ENCODE measurements around the gene FAM229A. TPM values are rescaled to one million over a fixed set of nuclear protein-coding genes. Genes with fewer than 3 reads are reported as not detected.

Gene FAM229A
- total RNA-seq, 2 experiments from 2014 or later, result 3.1 to 3.3 TPM

DNA sequence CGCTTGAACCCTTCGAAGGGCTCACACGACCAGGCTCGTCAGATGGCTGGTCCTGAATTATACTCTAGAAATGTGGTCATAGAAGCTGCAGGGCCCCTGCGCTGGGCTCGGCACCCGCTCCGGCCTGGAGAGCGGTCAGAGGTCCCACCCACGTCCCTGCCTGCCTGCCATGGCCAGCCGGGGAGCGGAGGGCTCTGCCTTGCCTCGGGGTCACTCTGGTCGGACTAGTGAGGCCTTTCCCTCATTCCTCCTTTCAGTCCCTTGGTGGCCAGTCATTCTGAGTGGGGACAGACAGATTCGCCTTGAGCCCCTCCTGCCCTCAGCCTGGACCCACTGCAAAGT, 25.7 kb downstream of the FAM229A start:
- peaks cover 17% of the 10 kb centered on the region for H3K36me3 Mint-ChIP-seq (ENCODE audit: low read depth)

DNA sequence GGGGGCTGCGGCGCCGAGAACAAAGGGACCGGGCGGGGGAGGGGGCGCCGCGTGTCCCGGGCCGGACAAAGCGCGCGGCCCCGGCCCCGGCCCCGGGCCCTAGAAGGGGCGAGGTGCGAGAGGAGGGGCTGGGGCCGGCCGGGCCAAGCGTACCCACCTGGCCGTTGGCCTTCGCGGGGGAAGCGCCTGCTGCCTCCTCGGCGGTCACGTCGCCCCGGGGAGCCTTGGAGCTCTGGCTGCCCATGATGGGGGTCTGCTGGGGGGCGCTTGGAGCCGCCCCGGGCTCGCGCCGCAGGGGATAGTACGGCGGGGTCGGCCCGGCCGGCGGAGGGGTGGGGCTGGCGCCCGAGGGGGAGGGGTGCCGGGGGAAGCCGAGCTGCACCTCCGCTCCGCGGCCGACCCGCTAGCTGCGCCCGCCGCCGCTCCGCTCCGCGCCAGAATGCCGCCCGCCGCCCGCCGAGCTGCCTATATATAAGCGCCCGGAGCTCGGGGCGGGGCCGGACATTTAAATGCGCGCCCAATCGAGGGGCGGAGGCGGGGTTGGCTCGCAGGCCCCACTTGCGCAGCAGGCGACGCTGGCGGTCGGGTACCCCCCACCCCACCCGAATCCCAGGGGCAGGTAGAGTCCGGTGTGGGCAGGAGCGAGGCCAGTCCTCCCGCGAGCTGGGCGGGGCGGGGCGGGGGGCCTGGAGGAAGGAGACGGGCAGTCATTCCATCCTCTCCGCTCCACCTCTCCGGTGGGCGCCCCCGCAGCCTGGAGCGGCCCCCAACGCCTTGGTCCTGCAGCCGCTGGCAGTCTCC, 26.3 kb downstream of the FAM229A start, which contains the start of gene MARCKSL1:
MARCKSL1 (minus strand) TSS at position 444 of the 801 bp plus-strand sequence; CDS start at position 244, 200 bp downstream.
- CTCF ChIA-PET, result interaction anchor here (0.6 to 2.4 kb wide), 10 partner anchors 10 to 1346 kb away, joined by 3 to 8 read pairs (median 4); no protein-coding TSS in a partner anchor
- H3K4me3 Mint-ChIP-seq, result peak within 1 kb of the TSS; percentile 77
- ATAC-seq (peak; percentile 50), DNase-seq (peak; percentile 88)
- H3K27me3 Mint-ChIP-seq, result no peaks in the 10 kb centered on the region
- intact Hi-C loops (cut with DNase I, micrococcal nuclease), result loop anchor here (1.0 to 5.0 kb wide), 8 partner anchors 15 to 481 kb away; partner anchors contain the start of genes BSDC1 (in 1 of the 2), EIF3I (in 1 of the 2), HDAC1 (in 1 of the 2) and LCK (in 1 of the 2)
- peaks cover 52% of the 10 kb centered on the region for H3K4me1 Mint-ChIP-seq
- H3K27ac Mint-ChIP-seq, result peak within 1 kb of the TSS; percentile 76
- POLR2A ChIA-PET, result interaction anchor here (0.6 to 1.9 kb wide), 18 partner anchors 9 to 529 kb away, joined by 3 to 15 read pairs (median 4); partner anchors contain the start of genes BSDC1, CCDC28B, HDAC1 and IQCC
- H3K36me3 Mint-ChIP-seq (ENCODE audit: low read depth), result peaks cover 22% of the 10 kb centered on the region
- H3K9me3 Mint-ChIP-seq (ENCODE audit: low read depth), result no peaks in the 10 kb centered on the region

More for the DNA sequence above, 25.7 kb downstream of the FAM229A start:
- H3K9me3 Mint-ChIP-seq (ENCODE audit: low read depth), result no peaks in the 10 kb centered on the region
- H3K4me3 Mint-ChIP-seq, result no peak overlapping the region
- no peak for DNase-seq
- ATAC-seq, result no peak
- no peaks in the 10 kb centered on the region for H3K27me3 Mint-ChIP-seq
- no peak overlapping the region for H3K27ac Mint-ChIP-seq
- H3K4me1 Mint-ChIP-seq, result peaks cover 52% of the 10 kb centered on the region
- CTCF ChIA-PET, result interaction anchor here (0.6 to 2.4 kb wide), 8 partner anchors 14 to 258 kb away, joined by 3 to 8 read pairs (median 6); no protein-coding TSS in a partner anchor
- intact Hi-C loops (cut with DNase I, micrococcal nuclease), result loop anchor here in 1 of 2 experiments (1.0 to 5.0 kb wide), 6 partner anchors 15 to 481 kb away; partner anchors contain the start of genes BSDC1, EIF3I, LCK and S100PBP
- POLR2A ChIA-PET, result interaction anchor here (0.9 to 1.9 kb wide), 16 partner anchors 8 to 264 kb away, joined by 3 to 15 read pairs (median 4); partner anchors contain the start of genes BSDC1, CCDC28B, HDAC1 and IQCC

DNA sequence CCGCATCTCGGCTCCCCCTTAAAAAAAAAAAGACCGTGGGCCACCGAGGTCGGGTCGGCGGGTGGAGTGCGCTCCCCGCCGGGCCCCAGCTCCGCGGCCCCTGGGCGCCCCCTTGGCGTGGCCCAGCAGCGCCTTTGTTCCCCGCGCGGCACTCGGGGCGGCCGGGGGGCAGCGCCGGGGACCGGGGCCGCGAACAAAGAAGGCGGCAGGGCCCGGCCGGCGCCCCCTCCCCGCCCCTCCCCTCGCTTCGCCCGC, 26.8 kb downstream of the FAM229A start:
- ChIA-PET POLR2A (interaction anchor here (0.6 to 1.9 kb wide), 18 partner anchors 9 to 528 kb away, joined by 3 to 15 read pairs (median 4); partner anchors contain the start of genes BSDC1, CCDC28B, HDAC1 and IQCC), CTCF (interaction anchor here (0.6 to 2.4 kb wide), 8 partner anchors 10 to 155 kb away, joined by 3 to 8 read pairs (median 6); no protein-coding TSS in a partner anchor)
- H3K4me3 Mint-ChIP-seq, result peak overlapping the region; percentile 77
- no peaks in the 10 kb centered on the region for H3K27me3 Mint-ChIP-seq
- H3K36me3 Mint-ChIP-seq (ENCODE audit: low read depth), result peaks cover 25% of the 10 kb centered on the region
- H3K9me3 Mint-ChIP-seq (ENCODE audit: low read depth), result no peaks in the 10 kb centered on the region
- peaks cover 52% of the 10 kb centered on the region for H3K4me1 Mint-ChIP-seq
- no peak for DNase-seq
- no peak overlapping the region for H3K27ac Mint-ChIP-seq
- peak; percentile 7 for ATAC-seq
- intact Hi-C loops (cut with DNase I, micrococcal nuclease), result loop anchor here (1.0 to 5.0 kb wide), 4 partner anchors 16 to 113 kb away; partner anchors contain the start of genes EIF3I (in 1 of the 2), HDAC1 (in 1 of the 2) and TMEM234 (in 1 of the 2)

DNA sequence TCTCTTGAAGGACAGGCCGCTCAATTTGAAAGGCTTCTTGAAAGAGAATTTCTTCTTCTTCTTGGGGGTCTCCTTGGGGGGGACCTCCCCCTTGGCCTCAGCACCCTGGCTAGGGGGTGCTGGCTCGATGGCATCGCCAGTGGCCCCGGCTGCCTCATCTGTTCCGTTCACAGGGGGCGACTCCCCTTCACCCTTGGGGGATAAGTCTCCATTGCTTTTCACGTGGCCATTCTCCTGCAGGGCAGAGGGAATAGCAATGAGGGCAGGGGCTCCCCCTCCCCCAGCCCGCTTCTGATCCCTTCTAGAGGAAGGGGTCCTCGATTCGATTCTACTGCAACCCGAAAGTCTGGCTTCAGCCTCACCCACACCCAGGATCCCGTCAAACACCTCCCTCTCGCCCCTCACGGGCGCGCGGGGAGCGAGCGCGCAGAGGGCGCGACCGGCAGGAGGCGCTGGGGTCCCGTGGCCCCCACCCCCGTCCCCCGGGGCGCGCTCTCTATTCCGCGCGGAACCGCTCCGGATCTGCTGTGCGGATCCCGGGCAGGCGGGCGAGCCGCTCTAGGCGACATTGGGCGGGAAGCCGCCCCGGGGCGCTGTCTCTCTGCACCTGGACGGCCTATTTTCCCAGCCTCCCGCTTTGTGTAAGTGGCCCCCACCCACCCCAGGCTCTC, 27.3 kb downstream of the FAM229A start:
- POLR2A ChIA-PET, result interaction anchor here (0.6 to 1.5 kb wide), 6 partner anchors 35 to 134 kb away, joined by 3 to 15 read pairs (median 6); partner anchors contain the start of genes BSDC1, CCDC28B and HDAC1
- Mint-ChIP-seq H3K4me3 (peak overlapping the region; percentile 77), H3K27me3 (no peaks in the 10 kb centered on the region), H3K9me3 (ENCODE audit: low read depth) (no peaks in the 10 kb centered on the region), H3K36me3 (ENCODE audit: low read depth) (peaks cover 25% of the 10 kb centered on the region), H3K4me1 (peaks cover 52% of the 10 kb centered on the region), H3K27ac (peak overlapping the region; percentile 76)
- intact Hi-C loops (cut with DNase I, micrococcal nuclease), result loop anchor here (1.0 to 5.0 kb wide), 5 partner anchors 16 to 113 kb away; partner anchors contain the start of genes HDAC1 (in 2 of the 2), EIF3I (in 1 of the 2) and TMEM234 (in 1 of the 2)
- peak; percentile 34 for ATAC-seq
- peak; percentile 76 for DNase-seq
- CTCF ChIA-PET, result interaction anchor here (0.7 to 1.7 kb wide), 3 partner anchors 77 to 118 kb away, joined by 3 to 7 read pairs (median 4); no protein-coding TSS in a partner anchor

DNA sequence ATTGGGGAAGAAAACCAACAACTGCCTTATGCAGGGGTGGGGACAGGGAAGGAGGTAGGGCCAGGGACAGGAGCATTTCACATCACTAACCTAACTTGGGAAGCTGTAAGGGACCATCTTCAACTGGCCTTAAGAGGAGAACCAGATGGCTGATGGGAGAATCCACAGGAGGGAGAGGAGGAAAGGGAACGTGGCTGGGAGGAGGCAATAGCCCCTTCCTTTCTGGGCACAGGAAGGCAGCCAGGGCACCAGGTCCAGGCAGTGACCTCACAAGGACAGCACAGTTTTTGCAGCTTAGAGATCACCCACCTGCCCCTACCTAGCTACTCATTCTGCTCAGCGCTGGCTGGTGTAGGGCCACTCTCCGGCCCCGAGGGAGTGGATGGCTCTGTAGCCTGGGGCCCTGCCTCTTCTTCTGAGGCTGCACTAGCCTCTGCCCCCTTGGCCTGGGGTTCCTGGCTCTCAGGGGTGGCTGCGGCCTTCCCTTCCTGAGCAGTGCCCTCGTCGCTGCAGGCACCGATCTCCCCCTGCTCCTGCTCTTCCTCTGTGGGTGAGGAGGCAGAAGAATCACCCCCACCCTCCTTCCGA, 27.9 kb downstream of the FAM229A start:
- Mint-ChIP-seq H3K4me1 (peaks cover 49% of the 10 kb centered on the region), H3K27ac (peak overlapping the region; percentile 24)
- no peak for ATAC-seq

DNA sequence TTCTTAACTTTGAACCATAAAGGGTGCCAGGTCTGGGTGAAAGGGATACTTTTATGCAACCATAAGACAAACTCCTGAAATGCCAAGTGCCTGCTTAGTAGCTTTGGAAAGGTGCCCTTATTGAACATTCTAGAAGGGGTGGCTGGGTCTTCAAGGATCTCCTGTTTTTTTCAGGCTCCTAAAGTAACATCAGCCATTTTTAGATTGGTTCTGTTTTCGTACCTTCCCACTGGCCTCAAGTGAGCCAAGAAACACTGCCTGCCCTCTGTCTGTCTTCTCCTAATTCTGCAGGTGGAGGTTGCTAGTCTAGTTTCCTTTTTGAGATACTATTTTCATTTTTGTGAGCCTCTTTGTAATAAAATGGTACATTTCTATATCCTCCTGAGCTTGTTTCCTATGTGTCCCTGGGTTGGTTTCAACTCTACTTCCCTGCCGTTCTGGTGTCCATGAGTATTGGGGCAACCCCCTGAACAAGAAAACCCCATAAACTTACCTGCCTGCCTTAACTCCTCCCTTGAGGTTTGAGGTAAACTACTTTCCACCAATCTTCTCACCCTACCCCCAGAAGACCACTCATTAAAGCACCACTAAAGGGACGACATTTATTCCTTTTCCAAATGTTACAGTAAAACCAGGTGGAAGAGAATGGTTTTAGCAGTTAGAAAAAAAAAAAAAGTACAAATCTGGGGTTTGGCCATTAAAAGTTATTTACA, 28.9 kb downstream of the FAM229A start:
- no peaks in the 10 kb centered on the region for H3K9me3 Mint-ChIP-seq (ENCODE audit: low read depth)
- POLR2A ChIA-PET, result interaction anchor here (0.6 to 1.3 kb wide), 4 partner anchors 9 to 63 kb away, joined by 3 to 7 read pairs (median 4); no protein-coding TSS in a partner anchor
- H3K4me3 Mint-ChIP-seq, result no peak overlapping the region
- no peaks in the 10 kb centered on the region for H3K27me3 Mint-ChIP-seq
- H3K4me1 Mint-ChIP-seq, result peaks cover 40% of the 10 kb centered on the region
- intact Hi-C loops (cut with DNase I, micrococcal nuclease), result loop anchor here in 1 of 2 experiments (5.0 kb wide), 1 partner anchor 41 kb away; the partner anchor contains the start of gene HDAC1
- peaks cover 33% of the 10 kb centered on the region for H3K36me3 Mint-ChIP-seq (ENCODE audit: low read depth)
- peak overlapping the region; percentile 5 for H3K27ac Mint-ChIP-seq
- ATAC-seq (no peak), DNase-seq (no peak)
- CTCF ChIA-PET, result interaction anchor here (0.5 to 1.9 kb wide), 4 partner anchors 12 to 444 kb away, joined by 3 to 6 read pairs (median 4); no protein-coding TSS in a partner anchor

More for the DNA sequence above, 27.9 kb downstream of the FAM229A start:
- ChIA-PET CTCF (interaction anchor here (0.5 to 1.9 kb wide), 4 partner anchors 13 to 443 kb away, joined by 3 to 6 read pairs (median 4); no protein-coding TSS in a partner anchor), POLR2A (interaction anchor here (0.7 kb wide), 1 partner anchor 62 kb away, joined by 3 read pairs; no protein-coding TSS in a partner anchor)
- Mint-ChIP-seq H3K36me3 (ENCODE audit: low read depth) (peaks cover 29% of the 10 kb centered on the region), H3K9me3 (ENCODE audit: low read depth) (no peaks in the 10 kb centered on the region), H3K27me3 (no peaks in the 10 kb centered on the region), H3K4me3 (peak overlapping the region; percentile 77)
- DNase-seq, result no peak
- intact Hi-C loops (cut with DNase I, micrococcal nuclease), result loop anchor here in 1 of 2 experiments (5.0 kb wide), 1 partner anchor 42 kb away; the partner anchor contains the start of gene HDAC1

DNA sequence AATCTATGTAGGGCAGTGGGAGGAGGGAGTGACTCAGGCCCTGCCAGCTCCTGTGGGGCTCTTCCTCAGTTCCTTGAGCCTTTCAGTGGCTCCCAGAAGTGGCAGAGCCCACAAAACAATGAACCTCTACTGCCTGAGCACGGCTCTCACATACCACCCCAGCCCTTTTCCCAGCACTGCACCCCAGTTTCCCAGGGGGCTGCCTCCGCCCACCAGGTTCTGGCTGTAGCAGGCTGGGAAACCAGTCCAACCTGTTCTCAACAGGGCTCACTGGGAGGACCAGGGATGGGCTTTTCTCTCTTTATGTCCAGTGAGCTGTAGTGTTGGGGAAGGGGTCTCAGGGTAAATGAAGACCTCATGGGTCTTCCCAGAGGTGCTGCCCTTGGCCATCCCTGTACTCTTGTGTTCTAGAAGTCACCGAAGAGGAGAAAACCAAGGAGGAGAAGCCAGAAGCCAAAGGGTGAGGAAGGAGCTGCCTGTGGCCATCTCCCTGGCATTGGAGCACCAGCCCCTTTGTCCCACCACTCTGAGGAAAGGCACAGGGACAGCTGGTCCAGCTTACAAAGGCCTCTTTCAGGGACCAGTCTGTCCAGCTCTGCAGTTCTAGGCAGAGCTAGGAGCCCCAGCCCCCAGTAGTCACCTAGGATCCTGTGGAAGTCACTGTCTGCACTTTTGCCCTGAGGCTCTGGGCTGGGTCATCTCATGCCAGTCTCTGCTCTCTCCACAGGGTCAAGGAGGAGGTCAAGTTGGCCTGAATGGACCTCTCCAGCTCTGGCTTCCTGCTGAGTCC, 29.8 kb downstream of the FAM229A start:
- Mint-ChIP-seq H3K4me3 (no peak overlapping the region), H3K27ac (no peak overlapping the region), H3K27me3 (no peaks in the 10 kb centered on the region), H3K36me3 (ENCODE audit: low read depth) (peaks cover 41% of the 10 kb centered on the region), H3K9me3 (ENCODE audit: low read depth) (no peaks in the 10 kb centered on the region), H3K4me1 (peaks cover 34% of the 10 kb centered on the region)
- DNase-seq (no peak), ATAC-seq (no peak)
- CTCF ChIA-PET, result interaction anchor here (0.6 to 1.9 kb wide), 4 partner anchors 11 to 117 kb away, joined by 3 to 7 read pairs (median 6); no protein-coding TSS in a partner anchor
- intact Hi-C loops (cut with DNase I, micrococcal nuclease), result loop anchor here in 1 of 2 experiments (5.0 kb wide), 1 partner anchor 40 kb away; the partner anchor contains the start of gene HDAC1
- POLR2A ChIA-PET, result interaction anchor here (0.6 to 1.3 kb wide), 3 partner anchors 8 to 29 kb away, joined by 3 to 7 read pairs (median 4); no protein-coding TSS in a partner anchor

DNA sequence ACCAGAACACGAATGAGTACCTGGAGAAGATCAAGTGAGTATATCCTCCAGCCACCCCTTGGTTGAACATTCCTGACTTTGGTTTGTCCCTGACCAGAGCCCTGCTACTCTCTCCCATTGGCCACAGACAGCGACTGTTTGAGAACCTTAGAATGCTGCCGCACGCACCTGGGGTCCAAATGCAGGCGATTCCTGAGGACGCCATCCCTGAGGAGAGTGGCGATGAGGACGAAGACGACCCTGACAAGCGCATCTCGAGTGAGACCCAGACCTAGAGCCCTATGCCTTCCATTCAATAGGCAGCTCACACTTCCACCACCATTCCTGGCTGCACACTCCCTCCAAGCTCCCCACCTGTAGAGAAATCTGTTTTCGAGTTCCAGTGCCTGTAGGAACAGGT, 30.7 kb downstream of the FAM229A start:
- ChIA-PET POLR2A (interaction anchor here (0.6 to 1.0 kb wide), 2 partner anchors 20 to 27 kb away, joined by 3 to 4 read pairs; no protein-coding TSS in a partner anchor), CTCF (interaction anchor here (0.5 to 1.4 kb wide), 4 partner anchors 10 to 116 kb away, joined by 3 to 7 read pairs (median 4); no protein-coding TSS in a partner anchor)
- DNase-seq (no peak), ATAC-seq (no peak)
- Mint-ChIP-seq H3K27ac (no peak overlapping the region), H3K9me3 (ENCODE audit: low read depth) (no peaks in the 10 kb centered on the region), H3K4me3 (no peak overlapping the region), H3K36me3 (ENCODE audit: low read depth) (peaks cover 44% of the 10 kb centered on the region), H3K27me3 (no peaks in the 10 kb centered on the region), H3K4me1 (peaks cover 25% of the 10 kb centered on the region)
- intact Hi-C loops (cut with DNase I, micrococcal nuclease), result loop anchor here in 1 of 2 experiments (5.0 kb wide), 1 partner anchor 39 kb away; the partner anchor contains the start of gene HDAC1

Measured in activated CD4-positive, alpha-beta T cell treated with anti-CD3 and anti-CD28 coated beads for 36 hours (primary cell).